ENCODE results near the gene R3HDM2. TPM values are rescaled to one million over a fixed set of nuclear protein-coding genes. Genes with fewer than 3 reads are reported as not detected.
A peak's percentile ranks its signal among the peaks of the same experiment; 100 is the strongest.

Gene R3HDM2
- total and polyA plus RNA-seq, 2 of the 13 experiments (the other 11 are each of a cell fraction or from before 2014, with no cell fraction given) = 11.1 to 23.5 TPM

GRCh38 chr12:57238854-57239554 lies 191.8 kb downstream of the R3HDM2 start (continued):
- TF ChIP-seq ZBTB10 (CRISPR knock-in tag; IDR thresholded peaks at IDR 0.05; ENCODE audit: borderline replicate concordance) (0 out of 2 replicates have a peak, but pooled peaks have one; percentile 5), PITX1 (CRISPR knock-in tag; IDR thresholded peaks at IDR 0.05) (peak; percentile 34; the same call in 1 of the 2 replicates), GATAD1 (CRISPR knock-in tag; IDR thresholded peaks at IDR 0.05) (peak; percentile 62; the same call in 1 of the 2 replicates), THAP8 (CRISPR knock-in tag; IDR thresholded peaks at IDR 0.05; ENCODE audit: borderline replicate concordance) (no peak), NRL (CRISPR knock-in tag; IDR thresholded peaks at IDR 0.05; ENCODE audit: borderline replicate concordance) (peak; percentile 61; the same call in 1 of the 2 replicates), ZNF274 (CRISPR knock-in tag; IDR thresholded peaks at IDR 0.05) (peak; percentile 22; the same call in 1 of the 2 replicates), REL (CRISPR knock-in tag; conservative IDR thresholded peaks at IDR 0.05) (0 out of 2 replicates have a peak, but pooled peaks have one; percentile 61), ZKSCAN8 (CRISPR knock-in tag; IDR thresholded peaks at IDR 0.05; ENCODE audit: borderline replicate concordance) (peak; percentile 20; the same call in 1 of the 2 replicates), CHCHD3 (CRISPR knock-in tag; IDR thresholded peaks at IDR 0.05) (0 out of 2 replicates have a peak, but pooled peaks have one; percentile 40), CBX2 (IDR thresholded peaks at IDR 0.05; ENCODE audit: low read depth, low read length) (no peak), CBX2 (CRISPR knock-in tag; IDR thresholded peaks at IDR 0.05; ENCODE audit: low read depth) (0 out of 2 replicates have a peak, but pooled peaks have one; percentile 66), NFAT5 (CRISPR knock-in tag; IDR thresholded peaks at IDR 0.05) (peak; percentile 13; the same call in 1 of the 2 replicates), ZBTB26 (CRISPR knock-in tag; IDR thresholded peaks at IDR 0.05; ENCODE audit: borderline replicate concordance) (0 out of 2 replicates have a peak, but pooled peaks have one; percentile 69), ZNF567 (CRISPR knock-in tag; IDR thresholded peaks at IDR 0.05; ENCODE audit: borderline replicate concordance) (peak; percentile 90; the same call in 1 of the 2 replicates), ZNF784 (CRISPR knock-in tag; IDR thresholded peaks at IDR 0.05; ENCODE audit: borderline replicate concordance) (peak; percentile 68; the same call in 1 of the 2 replicates)
